HG03442 (cell line): ENCODE data around the gene FOLR3.
"Not testable (repeated sequence)": the region's sequence is repeated elsewhere in the genome, so short reads cannot be mapped to it uniquely, and the experiment has no call there.

Experiments
- ATAC-seq: cut with Tn5 transposase; IDR thresholded peaks from one replicate; pipeline ENCODE4 v1.9.1; 2021; ENCODE audit warnings: mild to moderate bottlenecking, moderate library complexity; ENCODE audit not compliant: unreplicated experiment

Gene FOLR3

GRCh38 chr11:72160319-72160718, 24.8 kb downstream of the FOLR3 start:
- ATAC-seq = no peak

DNA sequence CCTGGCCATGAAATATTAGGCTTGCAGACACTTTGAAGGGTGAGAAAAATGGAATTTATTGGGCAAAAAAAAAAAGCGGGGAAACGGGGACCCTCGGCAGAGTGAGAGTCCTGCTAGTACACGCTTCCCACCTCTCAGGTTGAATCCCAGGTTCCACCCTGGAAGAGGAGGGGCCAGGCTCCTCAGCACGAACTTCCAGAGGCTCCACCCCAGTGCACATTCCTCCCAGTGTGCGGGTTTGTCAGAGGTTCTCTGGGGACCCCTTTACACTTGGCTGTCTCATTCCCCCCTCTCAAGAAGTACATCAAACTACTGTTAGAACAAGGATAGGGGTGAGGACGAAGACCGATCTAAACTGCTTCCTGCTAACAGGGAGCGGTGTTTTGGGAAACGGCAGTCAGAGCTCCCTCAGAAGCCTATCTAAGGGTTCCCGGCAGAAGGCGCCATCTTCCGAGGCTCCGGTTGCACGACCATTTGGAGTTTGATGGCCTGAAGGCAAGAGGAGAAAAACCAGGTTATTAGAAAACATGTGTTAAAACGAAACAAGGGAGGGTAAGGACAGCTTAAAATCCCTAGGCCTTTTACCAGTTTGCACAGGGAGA, 27.5 kb downstream of the FOLR3 start:
- ATAC-seq = no peak

- ATAC-seq = not testable (repeated sequence)
Observed at GRCh38 chr11:72164187-72164586, 28.7 kb downstream of the FOLR3 start.

DNA sequence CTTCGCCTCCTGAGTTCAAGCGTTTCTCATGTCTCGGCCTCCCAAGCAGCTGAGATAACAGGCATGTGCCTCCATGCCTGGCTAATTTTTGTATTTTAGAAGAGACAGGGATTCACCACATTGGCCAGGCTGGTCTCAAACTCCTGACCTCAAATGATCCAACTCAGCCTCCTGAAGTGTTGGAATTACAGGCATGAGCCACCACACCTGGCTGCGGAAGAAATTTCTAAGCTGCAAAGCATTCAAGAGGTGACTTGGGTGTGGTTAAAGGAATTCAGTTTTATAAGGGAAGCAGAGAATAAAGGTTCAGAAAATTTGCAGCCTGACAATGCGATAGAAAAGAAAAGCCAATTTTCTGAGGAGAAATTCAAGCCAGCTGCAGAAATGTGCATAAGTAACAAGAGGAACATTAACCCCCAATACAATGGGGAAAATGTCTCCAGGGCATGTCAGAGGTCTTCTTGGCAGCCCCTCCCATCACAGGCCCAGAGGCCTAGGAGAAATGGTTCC, 33.6 kb downstream of the FOLR3 start:
- ATAC-seq = not testable (repeated sequence)

- not testable (repeated sequence) for ATAC-seq
Observed at GRCh38 chr11:72169754-72170153, 34.2 kb downstream of the FOLR3 start.

DNA sequence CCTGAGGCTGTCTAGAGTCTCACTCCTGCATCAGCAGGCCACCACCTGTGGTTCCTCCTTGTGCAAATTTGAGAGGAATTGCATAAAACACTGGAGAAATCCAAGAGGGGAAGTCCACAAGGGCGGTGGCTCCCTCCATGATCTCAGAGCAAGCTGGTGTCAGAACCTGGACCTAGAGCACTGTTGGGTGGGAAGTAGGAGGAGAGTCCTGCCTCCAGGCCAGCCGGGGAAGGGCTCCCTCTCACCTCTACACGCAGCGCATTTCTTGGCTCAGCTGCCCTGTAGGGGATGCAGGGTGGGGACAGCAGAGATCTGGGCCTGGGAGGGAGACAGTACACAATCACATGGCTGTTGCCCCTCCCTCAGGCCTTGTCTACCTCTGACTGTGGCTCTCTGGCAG, 36.5 kb downstream of the FOLR3 start:
- not testable (repeated sequence) for ATAC-seq

- ATAC-seq = no peak
Observed at GRCh38 chr11:72173291-72173690, 37.8 kb downstream of the FOLR3 start.

- no peak for ATAC-seq
Observed at GRCh38 chr11:72174302-72175070, 39.0 kb downstream of the FOLR3 start.

DNA sequence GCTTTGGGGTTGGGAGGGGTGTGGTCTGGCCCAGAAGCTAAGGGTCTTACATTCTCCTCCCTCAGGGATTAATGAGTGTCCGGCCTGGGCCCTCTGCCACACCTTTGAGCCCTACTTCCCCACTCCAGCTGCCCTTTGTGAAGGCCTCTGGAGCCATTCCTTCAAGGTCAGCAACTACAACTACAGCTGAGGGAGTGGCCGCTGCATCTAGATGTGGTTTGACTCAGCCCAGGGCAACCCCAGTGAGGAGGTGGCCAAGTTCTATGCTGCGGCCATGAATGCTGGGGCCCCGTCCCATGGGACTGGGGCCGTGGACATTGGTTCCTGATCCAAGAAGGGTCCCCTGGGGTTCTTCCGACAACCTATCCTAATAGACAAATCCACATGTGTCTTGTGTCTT, 42.1 kb downstream of the FOLR3 start:
- ATAC-seq = no peak

DNA sequence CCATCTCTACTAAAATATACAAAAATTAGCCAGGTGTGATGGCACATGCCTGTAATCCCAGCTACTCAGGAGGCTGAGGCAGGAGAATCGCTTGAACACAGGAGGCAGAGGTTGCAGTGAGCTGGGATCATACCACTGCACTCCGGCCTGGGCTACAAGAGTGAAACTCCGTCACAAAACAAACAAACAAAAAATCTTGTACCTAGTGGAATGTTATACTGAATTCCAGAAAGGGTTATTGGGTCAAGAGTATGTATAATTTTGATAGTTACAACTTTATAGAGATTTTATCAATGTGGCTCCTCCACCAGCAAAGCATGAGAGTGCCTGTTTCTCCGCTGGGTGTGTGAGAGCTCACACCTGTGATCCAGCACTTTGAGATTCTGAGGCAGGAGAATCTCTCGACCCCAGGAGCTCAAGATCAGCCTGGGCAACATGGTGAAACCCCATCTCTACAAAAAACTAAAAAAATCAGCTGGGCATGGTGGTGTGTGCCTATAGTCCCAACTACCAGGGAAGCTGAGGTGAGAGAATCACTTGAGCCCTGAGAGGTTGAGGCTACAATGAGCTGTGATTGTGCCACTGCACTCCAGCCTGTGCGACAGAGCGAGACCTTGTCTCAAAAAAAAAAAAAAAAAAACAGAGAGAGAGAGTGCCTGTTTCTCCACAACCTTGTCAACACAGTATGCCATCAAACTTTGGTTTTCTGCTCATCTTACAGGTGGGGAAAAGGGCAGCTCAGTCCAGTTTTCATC, 43.7 kb downstream of the FOLR3 start:
- ATAC-seq = no peak

DNA sequence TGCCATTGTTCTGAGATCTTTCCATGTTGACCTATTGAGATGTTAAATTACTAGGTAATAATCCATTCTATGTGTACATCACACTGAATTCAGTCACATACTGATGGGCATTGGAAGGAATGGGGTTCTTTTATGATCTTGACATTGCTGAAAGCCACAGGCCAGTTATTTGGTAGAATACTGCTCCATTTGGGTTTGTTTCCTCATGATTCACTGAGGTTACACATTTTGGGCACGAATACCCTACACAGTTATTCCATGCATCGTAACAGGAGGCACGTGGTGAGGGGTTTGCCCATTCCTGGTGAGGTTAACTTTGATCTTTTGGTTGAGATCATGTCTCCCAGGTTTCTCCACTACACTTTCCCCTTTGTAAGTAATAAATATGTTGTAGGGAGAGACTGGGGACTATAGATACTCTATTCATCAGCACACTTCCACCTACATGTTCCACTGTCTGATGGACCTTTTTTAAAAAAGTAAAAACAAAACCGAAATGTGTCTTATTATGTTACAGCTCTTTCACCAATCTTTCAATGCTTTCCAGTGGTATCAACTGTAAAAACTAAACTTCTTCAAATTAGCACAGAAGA, 44.4 kb downstream of the FOLR3 start:
- no peak for ATAC-seq

GRCh38 chr11:72180892-72181552, 45.5 kb downstream of the FOLR3 start:
- ATAC-seq = not testable (repeated sequence)

GRCh38 chr11:72181553-72181958, 46.0 kb downstream of the FOLR3 start:
- ATAC-seq = not testable (repeated sequence)

DNA sequence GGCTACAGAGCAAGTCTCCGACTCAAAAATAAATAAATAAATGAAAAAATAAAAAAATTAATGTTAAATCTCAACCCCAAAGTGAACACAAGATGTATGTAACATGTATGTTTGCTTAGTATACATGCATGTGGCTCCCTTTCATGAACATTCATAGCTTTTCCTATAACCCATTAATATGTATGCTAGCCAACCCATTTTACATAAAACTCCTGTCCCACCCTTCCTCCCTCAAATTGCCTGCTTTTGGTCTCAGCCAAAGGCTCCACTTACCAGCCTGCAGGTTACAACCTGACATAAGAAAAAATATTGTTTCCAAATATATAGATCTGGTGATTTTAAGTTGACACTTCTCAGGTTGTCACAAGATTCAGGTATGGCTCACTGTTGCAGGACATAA, 52.7 kb downstream of the FOLR3 start:
- ATAC-seq = no peak
